HepG2 (cell line): ENCODE results near the gene CD300A. TPM values are rescaled to one million over a fixed set of nuclear protein-coding genes. Genes with fewer than 3 reads are reported as not detected.

Source experiments
- CHD2 ChIP-seq: IDR thresholded peaks from 2 replicates; pipeline ENCODE4 v1.6.1; 2011; ENCODE audit warnings: low read depth, low read length, improper control_type of control experiment
- HNRNPUL1 ChIP-seq: fragments of 200-400 bp; formaldehyde crosslinking; IDR thresholded peaks from 2 replicates; pipeline ENCODE4 v1.6.1; 2017; ENCODE audit warnings: low read depth, mild to moderate bottlenecking, low read length, moderate library complexity
- IKZF4 ChIP-seq: sonication (generic); formaldehyde crosslinking; IDR thresholded peaks from 2 replicates; pipeline ENCODE4 v1.5.1; 2020; ENCODE audit warnings: borderline replicate concordance, mild to moderate bottlenecking, low read depth, missing genetic modification reagents; ENCODE audit errors: not compliant biosample characterization
- KDM2A ChIP-seq: sonication (generic); formaldehyde crosslinking; IDR thresholded peaks from 2 replicates; pipeline ENCODE4 v1.4.0; 2020; ENCODE audit warnings: low read depth, missing genetic modification reagents, borderline replicate concordance
- MIXL1 ChIP-seq: IDR thresholded peaks from 2 replicates; pipeline ENCODE4 v1.6.1; 2016
- NRL ChIP-seq: sonication (generic); formaldehyde crosslinking; IDR thresholded peaks from 2 replicates; pipeline ENCODE4 v1.5.0; 2020; ENCODE audit warnings: missing genetic modification reagents, mild to moderate bottlenecking, moderate library complexity, borderline replicate concordance
- SIX4 ChIP-seq: sonication (generic); formaldehyde crosslinking; IDR thresholded peaks from 2 replicates; pipeline ENCODE4 v1.4.0; 2020; ENCODE audit warnings: missing genetic modification reagents
- SKI ChIP-seq: fragments of 450-650 bp; IDR thresholded peaks from one replicate; pipeline ENCODE4 v1.6.1; 2018; ENCODE audit warnings: mild to moderate bottlenecking; ENCODE audit not compliant: partially characterized antibody
- SP2 ChIP-seq: sonication (generic); formaldehyde crosslinking; IDR thresholded peaks from 2 replicates; pipeline ENCODE4 v1.5.1; 2020; ENCODE audit warnings: mild to moderate bottlenecking, missing genetic modification reagents
- ZNF501 ChIP-seq: sonication (generic); formaldehyde crosslinking; IDR thresholded peaks from 2 replicates; pipeline ENCODE4 v1.5.1; 2020; ENCODE audit warnings: mild to moderate bottlenecking, moderate library complexity, missing genetic modification reagents
- ZNF567 ChIP-seq: sonication (generic); formaldehyde crosslinking; IDR thresholded peaks from 2 replicates; pipeline ENCODE4 v1.8.1; 2023; ENCODE audit warnings: mild to moderate bottlenecking, missing genetic modification reagents, borderline replicate concordance
- ZNF569 ChIP-seq: sonication (generic); formaldehyde crosslinking; IDR thresholded peaks from 2 replicates; pipeline ENCODE4 v1.5.0; 2020; ENCODE audit warnings: mild to moderate bottlenecking, missing genetic modification reagents, moderate library complexity, borderline replicate concordance
- ZNF572 ChIP-seq: sonication (generic); formaldehyde crosslinking; IDR thresholded peaks from 2 replicates; pipeline ENCODE4 v1.5.1; 2020; ENCODE audit warnings: mild to moderate bottlenecking, missing genetic modification reagents
- ZNF746 ChIP-seq: sonication (generic); formaldehyde crosslinking; IDR thresholded peaks from 2 replicates; pipeline ENCODE4 v1.8.0; 2022; ENCODE audit warnings: mild to moderate bottlenecking, missing genetic modification reagents
- ZSCAN25 ChIP-seq: sonication (generic); formaldehyde crosslinking; IDR thresholded peaks from 2 replicates; pipeline ENCODE4 v1.8.0; 2022; ENCODE audit warnings: mild to moderate bottlenecking, missing genetic modification reagents
- ZSCAN31 ChIP-seq: sonication (generic); formaldehyde crosslinking; IDR thresholded peaks from 2 replicates; pipeline ENCODE4 v1.5.0; 2020; ENCODE audit warnings: low read depth, mild to moderate bottlenecking, missing genetic modification reagents
- polyA plus RNA-seq, 8 experiments: library from polyadenylated mRNA; depleted of rRNA in 3 of 8; stranded (reverse) in 7 of 8; unstranded in 1 of 8; fragments of >200 nt; fragmentation: Illumina TruSeq in 4 of 8; extraction: Trizol in 4 of 8; gene quantifications; 2 replicates each; pipeline versions ENCODE4 v1.2.1 to v1.2.3, GENCODE V29; 2011 to 2016; ENCODE audit warnings: low read depth in 4 of 8, missing spikeins in 1 of 8, mixed read lengths in 1 of 8; ENCODE audit not compliant: insufficient read depth in 1 of 8
- total RNA-seq, 5 experiments: library from RNA; depleted of rRNA; stranded (reverse); fragments of >200 nt; fragmentation: Illumina TruSeq; extraction: Trizol; gene quantifications; 2 replicates each; pipeline ENCODE4 v1.2.3, GENCODE V29; 2016; ENCODE audit warnings: low read depth in 1 of 5
- TF ChIP-seq, protein P1 (sequence below): sonication (generic); formaldehyde crosslinking; IDR thresholded peaks from 2 replicates; pipeline ENCODE4 v1.4.0; 2020; ENCODE audit warnings: missing genetic modification reagents, borderline replicate concordance
- TF ChIP-seq, protein P2 (sequence below): sonication (generic); formaldehyde crosslinking; IDR thresholded peaks from 2 replicates; pipeline ENCODE4 v1.9.0; 2021; ENCODE audit warnings: missing genetic modification reagents, mild to moderate bottlenecking, borderline replicate concordance
- TF ChIP-seq, protein P3 (sequence below): sonication (generic); formaldehyde crosslinking; IDR thresholded peaks from 2 replicates; pipeline ENCODE4 v1.4.0; 2020; ENCODE audit warnings: missing genetic modification reagents
- TF ChIP-seq, protein P4 (sequence below): sonication (generic); formaldehyde crosslinking; conservative IDR thresholded peaks from 2 replicates; pipeline ENCODE4 v1.5.0; 2020; ENCODE audit warnings: missing genetic modification reagents
- TF ChIP-seq, protein P5 (sequence below): sonication (generic); formaldehyde crosslinking; IDR thresholded peaks from 2 replicates; pipeline ENCODE4 v1.5.0; 2020; ENCODE audit warnings: missing genetic modification reagents
- TF ChIP-seq, protein P6 (sequence below): IDR thresholded peaks from 2 replicates; pipeline ENCODE4 v1.6.1; 2012; ENCODE audit warnings: low read depth, low read length, improper control_type of control experiment

Gene CD300A
- total and polyA plus RNA-seq, 2 of the 13 experiments (the other 11 are each of a cell fraction or from before 2014, with no cell fraction given) = not detected

DNA sequence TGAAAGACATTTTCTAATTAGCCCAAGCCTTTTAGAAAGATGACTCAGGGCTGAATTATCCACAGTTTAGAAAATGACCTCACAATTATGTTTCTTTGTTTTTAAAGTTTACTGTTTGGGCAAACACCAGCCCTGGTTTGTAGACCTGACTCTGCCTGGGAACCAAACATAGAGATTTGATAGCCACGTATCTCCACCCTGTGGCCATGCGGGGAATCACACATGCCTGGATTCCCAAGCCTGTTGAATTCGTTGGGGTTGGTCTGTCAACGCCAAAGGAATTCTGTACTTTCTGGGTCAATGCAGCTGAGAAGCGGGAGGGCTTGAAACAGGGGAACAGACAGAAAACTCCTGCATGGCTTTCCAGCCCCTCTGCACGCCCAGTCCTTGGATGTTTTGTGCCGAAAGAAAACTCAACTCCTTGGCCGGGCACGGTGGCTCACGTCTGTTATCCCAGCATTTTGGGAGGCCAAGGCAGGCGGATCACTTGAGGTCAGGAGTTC, 26.9 kb downstream of the CD300A start (continued):
- peak; percentile 58; the same call in 1 of the 2 replicates for TF ChIP-seq ZNF501 (CRISPR knock-in tag)
- no peak for TF ChIP-seq KDM2A (CRISPR knock-in tag)
- TF ChIP-seq CHD2 = no peak
- TF ChIP-seq IKZF4 (CRISPR knock-in tag) = no peak
- TF ChIP-seq SP2 (CRISPR knock-in tag) = no peak
- 0 out of 2 replicates have a peak, but pooled peaks have one; percentile 56 for TF ChIP-seq NRL
- TF ChIP-seq, protein P1, sequence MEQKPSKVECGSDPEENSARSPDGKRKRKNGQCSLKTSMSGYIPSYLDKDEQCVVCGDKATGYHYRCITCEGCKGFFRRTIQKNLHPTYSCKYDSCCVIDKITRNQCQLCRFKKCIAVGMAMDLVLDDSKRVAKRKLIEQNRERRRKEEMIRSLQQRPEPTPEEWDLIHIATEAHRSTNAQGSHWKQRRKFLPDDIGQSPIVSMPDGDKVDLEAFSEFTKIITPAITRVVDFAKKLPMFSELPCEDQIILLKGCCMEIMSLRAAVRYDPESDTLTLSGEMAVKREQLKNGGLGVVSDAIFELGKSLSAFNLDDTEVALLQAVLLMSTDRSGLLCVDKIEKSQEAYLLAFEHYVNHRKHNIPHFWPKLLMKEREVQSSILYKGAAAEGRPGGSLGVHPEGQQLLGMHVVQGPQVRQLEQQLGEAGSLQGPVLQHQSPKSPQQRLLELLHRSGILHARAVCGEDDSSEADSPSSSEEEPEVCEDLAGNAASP = peak; percentile 46; the same call in 1 of the 2 replicates
- no peak for TF ChIP-seq MIXL1 (CRISPR knock-in tag)
- TF ChIP-seq SKI = no peak
- TF ChIP-seq, protein P2, sequence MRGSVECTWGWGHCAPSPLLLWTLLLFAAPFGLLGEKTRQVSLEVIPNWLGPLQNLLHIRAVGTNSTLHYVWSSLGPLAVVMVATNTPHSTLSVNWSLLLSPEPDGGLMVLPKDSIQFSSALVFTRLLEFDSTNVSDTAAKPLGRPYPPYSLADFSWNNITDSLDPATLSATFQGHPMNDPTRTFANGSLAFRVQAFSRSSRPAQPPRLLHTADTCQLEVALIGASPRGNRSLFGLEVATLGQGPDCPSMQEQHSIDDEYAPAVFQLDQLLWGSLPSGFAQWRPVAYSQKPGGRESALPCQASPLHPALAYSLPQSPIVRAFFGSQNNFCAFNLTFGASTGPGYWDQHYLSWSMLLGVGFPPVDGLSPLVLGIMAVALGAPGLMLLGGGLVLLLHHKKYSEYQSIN (CRISPR knock-in tag) = no peak
- TF ChIP-seq, protein P3, sequence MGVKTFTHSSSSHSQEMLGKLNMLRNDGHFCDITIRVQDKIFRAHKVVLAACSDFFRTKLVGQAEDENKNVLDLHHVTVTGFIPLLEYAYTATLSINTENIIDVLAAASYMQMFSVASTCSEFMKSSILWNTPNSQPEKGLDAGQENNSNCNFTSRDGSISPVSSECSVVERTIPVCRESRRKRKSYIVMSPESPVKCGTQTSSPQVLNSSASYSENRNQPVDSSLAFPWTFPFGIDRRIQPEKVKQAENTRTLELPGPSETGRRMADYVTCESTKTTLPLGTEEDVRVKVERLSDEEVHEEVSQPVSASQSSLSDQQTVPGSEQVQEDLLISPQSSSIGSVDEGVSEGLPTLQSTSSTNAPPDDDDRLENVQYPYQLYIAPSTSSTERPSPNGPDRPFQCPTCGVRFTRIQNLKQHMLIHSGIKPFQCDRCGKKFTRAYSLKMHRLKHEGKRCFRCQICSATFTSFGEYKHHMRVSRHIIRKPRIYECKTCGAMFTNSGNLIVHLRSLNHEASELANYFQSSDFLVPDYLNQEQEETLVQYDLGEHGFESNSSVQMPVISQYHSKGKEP (CRISPR knock-in tag) = no peak
- no peak for TF ChIP-seq ZNF567 (CRISPR knock-in tag)
- TF ChIP-seq ZSCAN31 (CRISPR knock-in tag) = no peak
- TF ChIP-seq, protein P4, sequence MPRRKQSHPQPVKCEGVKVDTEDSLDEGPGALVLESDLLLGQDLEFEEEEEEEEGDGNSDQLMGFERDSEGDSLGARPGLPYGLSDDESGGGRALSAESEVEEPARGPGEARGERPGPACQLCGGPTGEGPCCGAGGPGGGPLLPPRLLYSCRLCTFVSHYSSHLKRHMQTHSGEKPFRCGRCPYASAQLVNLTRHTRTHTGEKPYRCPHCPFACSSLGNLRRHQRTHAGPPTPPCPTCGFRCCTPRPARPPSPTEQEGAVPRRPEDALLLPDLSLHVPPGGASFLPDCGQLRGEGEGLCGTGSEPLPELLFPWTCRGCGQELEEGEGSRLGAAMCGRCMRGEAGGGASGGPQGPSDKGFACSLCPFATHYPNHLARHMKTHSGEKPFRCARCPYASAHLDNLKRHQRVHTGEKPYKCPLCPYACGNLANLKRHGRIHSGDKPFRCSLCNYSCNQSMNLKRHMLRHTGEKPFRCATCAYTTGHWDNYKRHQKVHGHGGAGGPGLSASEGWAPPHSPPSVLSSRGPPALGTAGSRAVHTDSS (CRISPR knock-in tag) = no peak
- TF ChIP-seq ZNF569 (CRISPR knock-in tag) = no peak
- TF ChIP-seq ZNF572 (CRISPR knock-in tag) = no peak
- TF ChIP-seq SIX4 = no peak
- no peak for TF ChIP-seq ZNF746
- TF ChIP-seq, protein P5, sequence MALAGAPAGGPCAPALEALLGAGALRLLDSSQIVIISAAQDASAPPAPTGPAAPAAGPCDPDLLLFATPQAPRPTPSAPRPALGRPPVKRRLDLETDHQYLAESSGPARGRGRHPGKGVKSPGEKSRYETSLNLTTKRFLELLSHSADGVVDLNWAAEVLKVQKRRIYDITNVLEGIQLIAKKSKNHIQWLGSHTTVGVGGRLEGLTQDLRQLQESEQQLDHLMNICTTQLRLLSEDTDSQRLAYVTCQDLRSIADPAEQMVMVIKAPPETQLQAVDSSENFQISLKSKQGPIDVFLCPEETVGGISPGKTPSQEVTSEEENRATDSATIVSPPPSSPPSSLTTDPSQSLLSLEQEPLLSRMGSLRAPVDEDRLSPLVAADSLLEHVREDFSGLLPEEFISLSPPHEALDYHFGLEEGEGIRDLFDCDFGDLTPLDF (CRISPR knock-in tag) = no peak
- TF ChIP-seq, protein P6, sequence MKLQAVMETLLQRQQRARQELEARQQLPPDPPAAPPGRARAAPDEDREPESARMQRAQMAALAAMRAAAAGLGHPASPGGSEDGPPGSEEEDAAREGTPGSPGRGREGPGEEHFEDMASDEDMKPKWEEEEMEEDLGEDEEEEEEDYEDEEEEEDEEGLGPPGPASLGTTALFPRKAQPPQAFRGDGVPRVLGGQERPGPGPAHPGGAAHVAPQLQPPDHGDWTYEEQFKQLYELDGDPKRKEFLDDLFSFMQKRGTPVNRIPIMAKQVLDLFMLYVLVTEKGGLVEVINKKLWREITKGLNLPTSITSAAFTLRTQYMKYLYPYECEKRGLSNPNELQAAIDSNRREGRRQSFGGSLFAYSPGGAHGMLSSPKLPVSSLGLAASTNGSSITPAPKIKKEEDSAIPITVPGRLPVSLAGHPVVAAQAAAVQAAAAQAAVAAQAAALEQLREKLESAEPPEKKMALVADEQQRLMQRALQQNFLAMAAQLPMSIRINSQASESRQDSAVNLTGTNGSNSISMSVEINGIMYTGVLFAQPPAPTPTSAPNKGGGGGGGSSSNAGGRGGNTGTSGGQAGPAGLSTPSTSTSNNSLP = peak; percentile 74
- TF ChIP-seq ZSCAN25 (CRISPR knock-in tag) = no peak
- TF ChIP-seq HNRNPUL1 = no peak
